GM06990 (cell line): ENCODE data around the gene KPNB1.

ENCODE experiments used
- DNase-seq: peaks from one replicate; pipeline ENCODE4 v3.0.0-alpha.2; 2011; ENCODE audit not compliant: insufficient read length; ENCODE audit errors: extremely low read depth
- H3K27me3 ChIP-seq: replicated peaks from 2 replicates; pipeline ENCODE4 v1.6.0; 2011; ENCODE audit warnings: low read length; ENCODE audit not compliant: control insufficient read depth, insufficient read depth
- H3K36me3 ChIP-seq: 2 replicates; pipeline ENCODE4 v1.5.1; 2011; ENCODE audit warnings: low read length; ENCODE audit not compliant: control insufficient read depth, insufficient read depth
- H3K4me3 ChIP-seq: replicated peaks from 2 replicates; pipeline ENCODE4 v1.5.1; 2011; ENCODE audit warnings: low read depth, mild to moderate bottlenecking, control low read depth, low read length
- TF ChIP-seq, protein P1 (sequence below): IDR thresholded peaks from 2 replicates; pipeline ENCODE4 v1.5.1; 2011; ENCODE audit warnings: low read length, control low read depth, mild to moderate bottlenecking, inconsistent platforms; ENCODE audit not compliant: insufficient read depth, poor library complexity, severe bottlenecking

KPNB1 gene

GRCh38 chr17:47630614-47631013 is 19.1 kb upstream of the KPNB1 start:
- no peak for DNase-seq
- Histone ChIP-seq H3K4me3 (no peak overlapping the region), H3K36me3 (no peaks in the 10 kb centered on the region; the same call in 1 of the 2 replicates), H3K27me3 (no peaks in the 10 kb centered on the region)
- TF ChIP-seq, protein P1, sequence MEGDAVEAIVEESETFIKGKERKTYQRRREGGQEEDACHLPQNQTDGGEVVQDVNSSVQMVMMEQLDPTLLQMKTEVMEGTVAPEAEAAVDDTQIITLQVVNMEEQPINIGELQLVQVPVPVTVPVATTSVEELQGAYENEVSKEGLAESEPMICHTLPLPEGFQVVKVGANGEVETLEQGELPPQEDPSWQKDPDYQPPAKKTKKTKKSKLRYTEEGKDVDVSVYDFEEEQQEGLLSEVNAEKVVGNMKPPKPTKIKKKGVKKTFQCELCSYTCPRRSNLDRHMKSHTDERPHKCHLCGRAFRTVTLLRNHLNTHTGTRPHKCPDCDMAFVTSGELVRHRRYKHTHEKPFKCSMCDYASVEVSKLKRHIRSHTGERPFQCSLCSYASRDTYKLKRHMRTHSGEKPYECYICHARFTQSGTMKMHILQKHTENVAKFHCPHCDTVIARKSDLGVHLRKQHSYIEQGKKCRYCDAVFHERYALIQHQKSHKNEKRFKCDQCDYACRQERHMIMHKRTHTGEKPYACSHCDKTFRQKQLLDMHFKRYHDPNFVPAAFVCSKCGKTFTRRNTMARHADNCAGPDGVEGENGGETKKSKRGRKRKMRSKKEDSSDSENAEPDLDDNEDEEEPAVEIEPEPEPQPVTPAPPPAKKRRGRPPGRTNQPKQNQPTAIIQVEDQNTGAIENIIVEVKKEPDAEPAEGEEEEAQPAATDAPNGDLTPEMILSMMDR = no peak

DNA sequence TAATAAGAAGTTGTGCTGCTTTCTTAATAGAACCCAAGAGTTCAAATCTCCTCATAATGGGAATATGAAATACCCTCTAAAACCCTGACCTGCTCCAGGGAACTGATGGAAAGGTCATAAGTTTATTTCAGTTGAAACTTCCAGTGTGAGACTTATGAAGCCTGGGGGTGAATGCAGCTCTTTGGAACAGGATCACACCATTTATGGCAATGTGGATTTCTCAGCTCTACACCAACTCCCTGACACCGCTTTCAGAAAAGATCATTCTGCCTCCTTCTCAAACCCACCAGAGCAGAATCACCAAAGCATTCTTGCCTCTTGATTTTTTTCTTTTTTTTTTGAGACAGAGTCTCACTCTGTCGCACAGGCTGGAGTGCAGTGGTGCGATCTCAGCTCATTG is 16.7 kb upstream of the KPNB1 start:
- no peaks in the 10 kb centered on the region; the same call in 1 of the 2 replicates for H3K36me3 ChIP-seq
- H3K4me3 ChIP-seq = no peak overlapping the region
- no peak for DNase-seq
- TF ChIP-seq, protein P1 = no peak
- no peaks in the 10 kb centered on the region for H3K27me3 ChIP-seq

DNA sequence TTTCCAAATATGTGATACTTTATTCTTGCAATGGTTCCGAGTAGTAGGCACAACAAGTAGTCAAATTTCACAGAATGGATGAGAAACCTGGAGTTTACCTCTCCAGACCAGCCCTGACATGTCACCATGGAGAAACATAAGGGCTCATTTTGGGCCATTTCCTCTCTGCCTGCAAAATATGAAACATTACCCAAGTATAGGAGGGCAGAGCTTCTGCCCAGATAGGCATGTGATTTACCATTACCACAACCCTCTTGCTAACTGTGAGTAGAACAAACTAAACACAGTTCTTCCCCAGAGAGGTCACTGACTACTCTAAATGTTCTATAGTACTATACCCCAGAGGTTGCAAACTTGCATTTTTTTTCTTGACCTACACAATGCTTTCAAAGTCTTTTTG is 15.7 kb upstream of the KPNB1 start:
- no peak for DNase-seq
- no peak overlapping the region for H3K4me3 ChIP-seq
- H3K27me3 ChIP-seq = no peaks in the 10 kb centered on the region
- no peaks in the 10 kb centered on the region; the same call in 1 of the 2 replicates for H3K36me3 ChIP-seq
- TF ChIP-seq, protein P1 = no peak

DNA sequence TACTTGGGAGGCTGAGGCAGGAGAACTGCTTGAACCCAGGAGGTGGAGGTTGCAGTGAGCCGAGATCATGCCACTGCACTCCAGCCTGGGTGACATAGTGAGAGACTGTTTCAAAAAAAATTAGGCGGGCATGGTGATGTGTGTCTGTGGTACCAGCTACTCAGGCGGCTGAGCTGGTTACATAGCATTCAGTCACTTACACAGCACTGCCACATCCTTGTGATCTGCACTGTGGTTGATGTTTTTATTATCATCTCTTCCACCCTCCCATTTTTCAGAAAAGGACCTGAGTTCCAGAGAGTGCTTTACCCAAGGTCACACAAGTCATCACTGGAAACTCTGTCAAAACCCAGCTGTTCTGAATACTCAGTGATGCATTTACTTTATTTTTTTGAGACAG is 14.8 kb upstream of the KPNB1 start:
- Histone ChIP-seq H3K27me3 (no peaks in the 10 kb centered on the region), H3K4me3 (no peak overlapping the region), H3K36me3 (no peaks in the 10 kb centered on the region; the same call in 1 of the 2 replicates)
- no peak for DNase-seq
- TF ChIP-seq, protein P1 = no peak

- H3K27me3 ChIP-seq = no peaks in the 10 kb centered on the region
- H3K36me3 ChIP-seq = no peaks in the 10 kb centered on the region
- TF ChIP-seq, protein P1 = no peak
- H3K4me3 ChIP-seq = no peak overlapping the region
- DNase-seq = no peak
These were observed 14.0 kb upstream of the KPNB1 start for GRCh38 chr17:47635734-47636133.
